ENCODE measurements around the gene MMP17.

The MMP17 gene

GRCh38 chr12:131832321-131833231, 4.4 kb downstream of the MMP17 start:
- no peak for DNase-seq (ENCODE audit: extremely low read depth, insufficient read length)
- Histone ChIP-seq H3K36me3 (ENCODE audit: control insufficient read depth, insufficient read depth, low read length) (no peaks in the 10 kb centered on the region), H3K27me3 (replicated peaks; ENCODE audit: control insufficient read depth, insufficient read depth, low read length) (peaks cover 4% of the 10 kb centered on the region; the same call in 1 of the 2 replicates), H3K4me3 (replicated peaks; ENCODE audit: low read depth, low read length) (no peak overlapping the region)
- TF ChIP-seq, protein P1, sequence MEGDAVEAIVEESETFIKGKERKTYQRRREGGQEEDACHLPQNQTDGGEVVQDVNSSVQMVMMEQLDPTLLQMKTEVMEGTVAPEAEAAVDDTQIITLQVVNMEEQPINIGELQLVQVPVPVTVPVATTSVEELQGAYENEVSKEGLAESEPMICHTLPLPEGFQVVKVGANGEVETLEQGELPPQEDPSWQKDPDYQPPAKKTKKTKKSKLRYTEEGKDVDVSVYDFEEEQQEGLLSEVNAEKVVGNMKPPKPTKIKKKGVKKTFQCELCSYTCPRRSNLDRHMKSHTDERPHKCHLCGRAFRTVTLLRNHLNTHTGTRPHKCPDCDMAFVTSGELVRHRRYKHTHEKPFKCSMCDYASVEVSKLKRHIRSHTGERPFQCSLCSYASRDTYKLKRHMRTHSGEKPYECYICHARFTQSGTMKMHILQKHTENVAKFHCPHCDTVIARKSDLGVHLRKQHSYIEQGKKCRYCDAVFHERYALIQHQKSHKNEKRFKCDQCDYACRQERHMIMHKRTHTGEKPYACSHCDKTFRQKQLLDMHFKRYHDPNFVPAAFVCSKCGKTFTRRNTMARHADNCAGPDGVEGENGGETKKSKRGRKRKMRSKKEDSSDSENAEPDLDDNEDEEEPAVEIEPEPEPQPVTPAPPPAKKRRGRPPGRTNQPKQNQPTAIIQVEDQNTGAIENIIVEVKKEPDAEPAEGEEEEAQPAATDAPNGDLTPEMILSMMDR (IDR thresholded peaks at IDR 0.05; ENCODE audit: insufficient read depth, low read length, poor library complexity, severe bottlenecking), result no peak

- H3K36me3 ChIP-seq (ENCODE audit: control insufficient read depth, insufficient read depth, low read length), result no peaks in the 10 kb centered on the region
- peak; percentile 5 for DNase-seq (ENCODE audit: extremely low read depth, insufficient read length)
- TF ChIP-seq, protein P1 (IDR thresholded peaks at IDR 0.05; ENCODE audit: insufficient read depth, low read length, poor library complexity, severe bottlenecking), result no peak
- peaks cover 4% of the 10 kb centered on the region; the same call in 1 of the 2 replicates for H3K27me3 ChIP-seq (replicated peaks; ENCODE audit: control insufficient read depth, insufficient read depth, low read length)
- no peak overlapping the region for H3K4me3 ChIP-seq (replicated peaks; ENCODE audit: low read depth, low read length)
Observed at GRCh38 chr12:131833288-131833895, 5.2 kb downstream of the MMP17 start.

DNA sequence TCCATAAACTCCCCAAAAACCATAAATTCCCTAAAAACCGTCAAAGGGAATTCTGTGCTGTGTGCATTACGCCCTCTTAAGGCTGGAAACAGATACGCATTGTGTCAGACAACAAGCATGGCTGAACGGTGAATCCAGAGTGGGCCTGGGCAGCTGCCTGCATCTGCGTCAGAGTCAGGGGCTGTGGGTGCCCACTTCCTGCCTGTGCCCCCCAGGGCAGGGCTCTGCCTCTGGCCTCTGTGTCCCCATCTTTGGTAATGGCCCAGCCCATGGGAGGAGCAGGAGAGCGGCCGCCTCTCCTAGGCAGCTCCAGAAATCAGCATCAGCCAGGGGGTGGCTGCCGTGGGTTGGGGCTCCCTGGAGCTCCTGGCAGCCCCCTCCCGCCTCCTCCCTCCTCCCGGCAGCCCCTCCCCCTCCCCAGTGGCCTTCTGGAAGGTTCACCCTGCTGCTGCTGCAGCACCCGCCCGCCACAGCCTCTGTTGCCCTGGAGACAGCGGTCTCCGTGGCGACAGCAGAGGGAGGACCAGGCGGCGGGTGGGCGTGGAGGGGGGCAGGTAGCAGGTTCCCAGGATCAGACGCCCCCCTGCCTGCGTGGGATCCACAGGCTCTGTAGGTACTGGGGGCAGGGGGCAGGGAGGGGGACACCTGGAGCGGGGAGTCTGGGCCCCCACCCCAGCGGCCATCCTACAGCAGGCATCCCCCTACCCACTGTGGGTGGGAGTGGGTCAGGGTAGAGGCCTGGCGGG, 5.9 kb downstream of the MMP17 start:
- H3K4me3 ChIP-seq (replicated peaks; ENCODE audit: low read depth, low read length), result no peak overlapping the region
- DNase-seq (ENCODE audit: extremely low read depth, insufficient read length), result no peak
- peaks cover 2% of the 10 kb centered on the region; the same call in 1 of the 2 replicates for H3K27me3 ChIP-seq (replicated peaks; ENCODE audit: control insufficient read depth, insufficient read depth, low read length)
- TF ChIP-seq, protein P1 (IDR thresholded peaks at IDR 0.05; ENCODE audit: insufficient read depth, low read length, poor library complexity, severe bottlenecking), result peak; percentile 47
- H3K36me3 ChIP-seq (ENCODE audit: control insufficient read depth, insufficient read depth, low read length), result no peaks in the 10 kb centered on the region

GRCh38 chr12:131834798-131835615, 6.8 kb downstream of the MMP17 start:
- DNase-seq (ENCODE audit: extremely low read depth, insufficient read length), result no peak
- TF ChIP-seq, protein P1 (IDR thresholded peaks at IDR 0.05; ENCODE audit: insufficient read depth, low read length, poor library complexity, severe bottlenecking), result no peak
- Histone ChIP-seq H3K36me3 (ENCODE audit: control insufficient read depth, insufficient read depth, low read length) (no peaks in the 10 kb centered on the region), H3K27me3 (replicated peaks; ENCODE audit: control insufficient read depth, insufficient read depth, low read length) (no peaks in the 10 kb centered on the region; the same call in 1 of the 2 replicates), H3K4me3 (replicated peaks; ENCODE audit: low read depth, low read length) (no peak overlapping the region)

DNA sequence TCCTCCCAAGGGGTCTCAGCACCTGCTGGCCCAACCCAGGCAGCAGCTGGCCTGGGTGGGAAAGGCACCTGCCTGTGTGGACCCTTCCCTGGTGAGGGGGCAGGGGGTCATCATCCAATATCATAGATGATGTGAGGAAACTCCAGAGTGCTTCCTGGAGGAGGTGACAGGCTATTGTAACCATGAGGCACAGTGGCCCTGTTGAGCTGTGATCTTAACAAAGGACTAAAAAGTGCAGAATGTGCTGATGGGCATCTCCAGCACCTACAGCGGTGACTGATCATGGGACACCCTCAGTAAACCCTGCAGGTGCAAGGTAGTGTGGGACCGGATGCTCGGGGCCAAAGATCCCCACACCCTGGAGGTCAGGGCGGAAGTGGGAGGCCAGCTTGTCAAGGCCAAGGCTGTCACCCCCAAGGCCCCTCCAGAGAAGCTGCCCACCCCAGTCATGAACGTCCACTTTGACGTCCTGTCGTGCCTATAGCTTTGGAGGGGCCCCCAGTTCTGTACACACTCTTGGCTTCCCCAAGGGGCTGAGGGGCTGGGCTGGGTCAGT, 7.5 kb downstream of the MMP17 start:
- DNase-seq (ENCODE audit: extremely low read depth, insufficient read length), result peak; percentile 3
- no peaks in the 10 kb centered on the region for H3K36me3 ChIP-seq (ENCODE audit: control insufficient read depth, insufficient read depth, low read length)
- H3K4me3 ChIP-seq (replicated peaks; ENCODE audit: low read depth, low read length), result no peak overlapping the region
- no peaks in the 10 kb centered on the region; the same call in 1 of the 2 replicates for H3K27me3 ChIP-seq (replicated peaks; ENCODE audit: control insufficient read depth, insufficient read depth, low read length)
- TF ChIP-seq, protein P1 (IDR thresholded peaks at IDR 0.05; ENCODE audit: insufficient read depth, low read length, poor library complexity, severe bottlenecking), result no peak
